HG02571 (cell line): ENCODE results near the gene NOC3L.

Experiments used
- ATAC-seq: cut with Tn5 transposase; IDR thresholded peaks from one replicate; pipeline ENCODE4 v1.9.1; 2021; ENCODE audit warnings: mild to moderate bottlenecking, moderate library complexity; ENCODE audit not compliant: unreplicated experiment

NOC3L gene

GRCh38 chr10:94307046-94307615 lies 55.6 kb downstream of the NOC3L start:
- ATAC-seq, result no peak

GRCh38 chr10:94303929-94304328 lies 58.8 kb downstream of the NOC3L start:
- ATAC-seq, result no peak

DNA sequence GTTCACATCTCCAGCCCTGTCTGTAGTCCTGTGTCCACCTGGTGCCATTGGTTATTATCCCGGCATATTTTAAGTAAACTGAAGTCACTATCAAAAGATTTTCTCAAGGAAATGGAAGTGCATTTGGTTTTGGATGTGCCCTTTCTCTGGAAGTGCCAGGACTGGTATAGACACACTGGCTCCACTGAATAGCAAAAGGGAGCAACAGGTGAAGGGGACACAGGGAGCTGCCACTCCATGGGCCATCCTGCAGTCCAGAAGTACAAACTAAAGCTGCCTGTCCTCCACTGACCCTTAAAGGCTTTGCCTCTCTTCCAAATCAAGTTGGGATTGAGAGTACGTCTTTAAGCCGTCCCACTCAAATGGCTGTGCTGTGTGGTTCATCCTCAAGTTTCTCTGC lies 62.7 kb downstream of the NOC3L start:
- no peak for ATAC-seq

DNA sequence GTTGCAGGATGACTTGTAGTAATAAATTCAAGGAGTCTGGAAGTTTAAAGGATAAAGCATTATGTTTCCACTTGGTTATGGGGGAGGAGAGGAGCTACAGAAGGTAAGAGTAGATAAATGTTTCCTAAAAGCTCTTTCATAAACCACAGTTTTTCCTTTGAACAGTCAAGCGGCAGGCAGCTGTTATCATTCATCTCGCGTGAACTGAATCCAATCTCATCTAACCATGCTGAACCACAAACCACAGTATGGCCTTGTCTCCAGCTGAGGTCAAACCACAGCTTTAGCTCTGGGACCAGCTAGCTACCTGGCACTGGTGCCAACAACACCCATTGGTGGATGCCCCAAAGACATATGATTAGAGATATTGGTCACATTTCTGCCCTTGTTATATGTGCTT lies 63.3 kb downstream of the NOC3L start:
- no peak for ATAC-seq

GRCh38 chr10:94294168-94294567 lies 68.6 kb downstream of the NOC3L start:
- ATAC-seq, result no peak

DNA sequence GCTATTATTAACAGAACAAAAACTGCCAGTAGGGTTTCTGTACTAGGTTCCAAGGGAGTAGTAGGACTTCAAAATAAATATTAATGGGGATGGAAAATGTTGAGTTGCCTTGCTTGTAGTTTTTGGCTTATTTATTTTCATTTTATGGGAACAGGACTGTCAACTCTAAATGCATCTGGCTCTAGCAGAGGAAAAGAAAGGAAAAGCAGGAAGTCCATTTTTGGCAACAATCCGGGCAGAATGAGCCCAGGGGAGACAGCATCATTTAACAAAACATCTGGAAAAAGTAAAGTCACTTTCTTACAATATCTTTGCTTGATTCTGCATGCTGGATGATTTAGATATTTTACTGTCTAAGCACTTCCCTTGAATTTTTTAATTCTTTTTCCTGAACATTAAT lies 69.4 kb downstream of the NOC3L start:
- no peak for ATAC-seq

- no peak for ATAC-seq
These were observed 70.2 kb downstream of the NOC3L start for GRCh38 chr10:94292434-94293090.

- no peak for ATAC-seq
These were observed 74.2 kb downstream of the NOC3L start for GRCh38 chr10:94288361-94289101.

DNA sequence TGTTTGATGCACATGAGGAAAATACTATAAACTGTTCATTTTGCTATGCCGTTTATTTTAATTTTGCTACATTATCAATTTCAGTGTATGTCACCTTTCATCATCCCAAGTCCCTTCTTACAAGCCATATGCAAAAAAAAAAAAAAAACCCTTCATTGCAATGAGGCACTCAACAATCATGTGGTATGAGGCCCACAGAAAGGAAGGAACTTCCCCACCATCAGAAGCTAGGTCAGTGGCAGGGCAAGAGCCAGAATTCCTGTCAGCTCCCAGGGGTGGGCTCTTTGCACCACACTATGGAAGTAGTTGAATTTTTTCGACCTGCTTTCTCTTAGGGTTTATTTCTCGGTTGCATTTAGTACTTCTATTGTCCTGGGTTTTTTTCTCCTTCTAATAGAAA lies 75.4 kb downstream of the NOC3L start:
- ATAC-seq, result no peak

DNA sequence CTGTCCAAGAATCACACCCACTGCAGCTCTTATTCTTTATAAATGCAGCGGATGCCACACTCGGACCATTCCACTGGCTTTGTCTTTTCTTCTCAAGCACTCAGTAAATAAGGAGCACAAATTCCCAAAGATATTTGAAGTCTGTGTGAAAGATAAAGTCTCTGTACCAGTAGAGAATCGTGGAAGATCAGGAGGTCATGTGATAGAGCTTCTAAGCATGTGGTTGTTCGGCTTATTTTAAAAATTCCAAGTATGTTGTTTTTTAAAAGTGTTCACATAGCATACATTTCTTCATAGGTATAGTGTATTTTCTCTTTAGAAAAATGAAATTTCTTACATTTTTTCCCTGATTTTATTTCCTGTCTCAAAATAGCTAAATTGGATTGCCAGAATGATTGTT lies 75.8 kb downstream of the NOC3L start:
- ATAC-seq, result no peak

DNA sequence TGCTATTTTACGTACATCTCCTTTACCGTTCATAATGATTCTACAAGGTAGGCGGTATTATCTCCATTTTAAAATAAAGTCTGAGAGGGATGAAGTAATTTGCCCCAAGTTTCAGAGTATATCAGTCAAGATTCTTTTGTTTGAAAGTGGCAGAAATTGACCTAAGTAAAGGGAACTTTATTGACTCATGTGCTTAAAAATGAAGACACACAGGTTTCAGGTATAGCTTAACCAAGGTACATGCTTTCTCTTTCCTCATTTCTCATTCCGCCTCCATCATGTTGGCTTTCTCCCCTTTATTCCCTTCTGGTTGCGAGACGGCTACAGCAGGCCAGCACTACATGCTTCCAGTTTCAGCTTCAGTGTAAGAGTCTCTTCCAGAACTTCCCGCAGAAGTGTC lies 77.5 kb downstream of the NOC3L start:
- ATAC-seq, result no peak
